RPMI7951 (cell line): Measurements from ENCODE around the gene ZNF610. TPM values are rescaled to one million over a fixed set of nuclear protein-coding genes. Genes with fewer than 3 reads are reported as not detected.
"Not testable (repeated sequence)": the region's sequence is repeated elsewhere in the genome, so short reads cannot be mapped to it uniquely, and the experiment has no call there.

Experiments used
- DNase-seq: peaks from one replicate; pipeline ENCODE4 v3.0.0-alpha.2; 2012; ENCODE audit warnings: low read depth
- total RNA-seq: library from RNA; depleted of rRNA; stranded (reverse); fragments of >200 nt; shearing (Covaris generic); gene quantifications from 2 replicates; pipeline ENCODE4 v1.2.3, GENCODE V29; 2014; rRNA removed

The ZNF610 gene
- total RNA-seq = 1.4 and 1.6 TPM in 2 replicates

- DNase-seq = peak; percentile 85
Measured at GRCh38 chr19:52336117-52336790, at the start of gene ZNF610. Gene ZNF610, plus strand, starts transcription at chr19:52336243. Its CDS starts 12,930 bp downstream, at chr19:52349173.

GRCh38 chr19:52286256-52286655, 49.8 kb upstream of the ZNF610 start:
- DNase-seq = no peak

DNA sequence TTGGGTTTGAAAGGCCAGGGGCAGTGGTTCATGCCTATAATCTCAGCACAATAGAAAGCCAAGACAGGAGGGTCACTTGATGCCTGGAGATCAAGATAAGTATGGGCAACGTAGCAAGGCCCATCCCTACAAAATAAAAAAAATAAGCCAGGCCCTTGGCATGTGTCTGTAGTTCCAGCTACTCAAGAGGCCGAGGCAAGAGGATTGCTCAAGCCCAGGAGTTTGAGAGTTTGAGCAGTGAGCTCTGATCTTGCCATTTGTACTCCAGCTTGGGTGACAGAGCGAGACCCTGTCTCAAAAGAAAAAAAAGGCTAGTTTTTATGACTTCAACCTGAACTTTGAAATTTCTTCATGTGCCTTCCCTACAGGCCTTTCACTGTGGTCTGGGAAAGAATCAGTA, 44.3 kb upstream of the ZNF610 start:
- DNase-seq = no peak

- not testable (repeated sequence) for DNase-seq
Measured at GRCh38 chr19:52292946-52293345, 43.1 kb upstream of the ZNF610 start.

DNA sequence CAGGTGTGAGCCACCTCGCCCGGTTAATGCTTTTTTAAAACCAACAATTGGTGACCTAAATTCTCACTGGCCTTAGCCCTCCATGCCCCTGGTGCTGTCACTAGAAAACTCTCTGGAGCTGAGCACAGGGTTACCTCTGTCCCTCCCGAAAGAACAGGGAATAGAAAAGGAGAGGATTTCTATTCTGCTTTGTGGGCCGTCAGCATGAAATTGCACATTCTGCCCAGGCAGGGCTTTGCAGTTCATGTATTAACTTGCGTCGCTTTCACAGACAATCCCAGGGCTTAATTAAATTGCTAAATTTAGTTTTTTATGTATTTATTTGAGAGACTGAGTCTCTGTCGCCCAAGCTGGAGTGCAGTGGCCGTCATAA, 39.7 kb upstream of the ZNF610 start:
- DNase-seq = no peak

- DNase-seq = peak; percentile 82
Measured at GRCh38 chr19:52296773-52297600, 39.1 kb upstream of the ZNF610 start, which contains the start of gene ZNF480. Gene ZNF480, plus strand, starts transcription at chr19:52297169. Its CDS starts 3,244 bp downstream, at chr19:52300413.

DNA sequence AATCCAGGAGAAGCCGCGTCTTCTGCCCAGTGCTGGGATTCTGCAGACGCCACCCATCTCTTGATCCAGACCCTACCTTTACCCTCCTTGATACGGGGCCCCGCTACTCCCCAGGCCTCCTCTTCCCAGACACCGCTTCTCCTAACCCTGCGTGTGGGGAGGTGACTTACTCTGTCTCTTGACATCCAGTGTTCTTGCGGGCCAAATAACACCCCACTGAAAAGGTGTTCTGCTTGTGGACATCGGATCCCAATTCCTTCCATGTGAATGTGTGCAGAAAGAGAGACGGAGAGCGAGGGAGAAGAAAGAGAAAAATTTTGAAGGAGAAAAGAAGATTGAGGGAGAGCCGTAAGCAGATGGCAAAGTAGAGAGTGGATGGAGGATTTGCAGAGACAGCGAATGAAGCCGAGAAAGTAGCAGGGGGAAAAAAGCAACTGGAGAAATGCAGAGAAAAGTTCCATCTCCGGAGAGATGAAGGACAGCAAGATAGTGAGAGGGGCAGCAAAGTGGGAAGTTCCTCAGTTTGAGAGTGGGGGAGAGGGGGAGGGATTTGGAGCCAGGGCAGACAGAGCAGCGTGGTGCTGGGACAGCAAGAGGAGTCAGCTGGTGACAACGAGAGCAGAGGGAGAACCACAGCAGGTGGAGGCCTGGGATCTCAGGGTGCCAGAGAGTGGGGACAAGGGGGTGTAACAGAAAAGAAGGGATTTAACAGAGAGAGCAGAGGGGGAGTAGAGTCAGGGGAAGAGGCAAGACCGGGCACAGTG, 38.3 kb upstream of the ZNF610 start:
- no peak for DNase-seq

DNA sequence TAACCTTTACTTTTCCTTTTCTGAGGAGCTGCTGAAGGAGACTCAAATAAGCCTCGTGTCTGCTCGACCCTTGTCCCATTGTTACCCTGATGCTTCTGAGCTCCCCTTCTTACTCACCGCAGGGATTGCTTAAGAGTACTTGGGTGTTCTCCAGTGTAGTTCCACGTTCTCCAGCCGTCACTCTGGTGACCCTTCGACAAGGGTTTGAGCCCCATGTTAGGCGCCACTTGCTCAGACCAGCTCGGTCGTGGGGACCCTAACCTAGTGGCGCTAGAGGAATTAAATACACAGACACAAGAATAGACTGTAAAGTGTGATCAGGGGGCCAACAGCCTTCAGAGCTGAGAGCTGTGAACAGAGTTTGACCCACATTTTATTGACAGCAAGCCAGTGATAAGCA, 28.8 kb upstream of the ZNF610 start:
- DNase-seq = peak; percentile 36

DNA sequence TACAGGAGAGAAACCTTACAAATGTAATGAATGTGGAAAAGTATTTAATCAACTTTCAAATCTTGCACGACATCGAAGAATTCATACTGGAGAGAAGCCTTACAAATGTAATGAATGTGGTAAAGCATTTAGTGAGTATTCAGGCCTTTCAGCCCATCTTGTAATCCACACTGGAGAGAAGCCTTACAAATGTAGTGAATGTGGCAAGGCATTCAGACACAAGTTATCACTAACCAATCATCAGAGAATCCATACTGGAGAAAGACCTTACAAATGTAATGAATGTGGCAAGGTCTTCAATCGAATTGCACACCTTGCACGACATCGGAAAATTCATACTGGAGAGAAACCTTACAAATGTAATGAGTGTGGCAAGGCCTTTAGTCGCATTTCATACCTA, 13.6 kb upstream of the ZNF610 start:
- DNase-seq = no peak

GRCh38 chr19:52331757-52332156, 4.3 kb upstream of the ZNF610 start:
- no peak for DNase-seq

DNA sequence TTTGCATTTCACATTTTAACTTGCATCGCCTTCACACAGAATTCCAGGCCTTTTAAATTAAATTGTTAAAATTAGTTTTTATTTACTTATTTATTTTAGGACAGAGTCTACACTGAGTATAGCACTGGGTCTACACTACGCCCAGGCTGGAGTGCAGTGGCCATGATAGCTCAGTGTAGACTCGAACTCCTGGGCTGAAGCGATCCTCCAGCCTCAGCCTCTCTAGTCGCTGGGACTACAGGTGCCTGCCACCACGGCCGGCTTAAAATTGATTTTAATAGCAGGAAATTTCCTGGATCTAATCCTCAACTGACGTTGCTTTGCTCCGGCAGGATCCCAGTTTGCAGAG, 301 bp upstream of the ZNF610 start:
- no peak for DNase-seq

GRCh38 chr19:52336791-52337381, 843 bp downstream of the ZNF610 start:
- no peak for DNase-seq

DNA sequence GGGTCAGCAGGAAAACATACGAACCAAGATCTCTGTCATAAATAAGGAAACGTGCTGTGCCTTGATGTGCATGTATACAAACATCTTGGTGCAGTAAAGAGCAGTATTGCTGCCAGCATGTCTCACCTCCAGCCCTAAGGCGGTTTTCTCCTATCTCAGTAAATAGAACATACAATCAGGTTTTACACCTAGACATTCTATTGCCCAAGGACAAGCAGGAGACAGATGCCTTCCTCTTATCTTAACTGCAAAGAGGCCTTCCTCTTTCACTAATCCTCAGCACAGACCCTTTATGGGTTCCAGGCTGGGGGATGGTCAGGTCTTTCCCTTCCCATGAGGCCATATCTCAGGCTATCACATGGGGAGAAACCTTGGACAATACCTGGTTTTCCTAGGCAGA, 3.0 kb downstream of the ZNF610 start:
- DNase-seq = not testable (repeated sequence)

DNA sequence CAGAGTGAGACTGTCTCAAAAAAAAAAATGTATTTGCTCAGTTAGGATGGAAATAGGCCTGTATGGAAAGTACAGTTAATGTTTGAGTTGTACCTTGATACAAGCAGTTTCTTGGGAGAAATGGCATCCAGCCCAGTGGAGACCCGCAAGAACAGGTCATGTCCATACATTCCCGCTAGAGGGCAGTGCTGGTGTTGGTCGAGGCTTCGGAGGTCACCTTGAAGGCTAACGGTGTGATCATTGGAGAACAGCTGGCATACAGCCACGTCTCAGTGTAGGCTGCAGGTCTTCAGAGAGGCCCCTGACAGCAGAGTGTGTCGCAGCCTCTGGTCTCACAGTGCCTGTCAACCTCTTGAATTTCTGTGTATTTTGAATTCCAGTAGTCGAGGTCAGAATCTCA, 7.5 kb downstream of the ZNF610 start:
- peak; percentile 19 for DNase-seq

- no peak for DNase-seq
Measured at GRCh38 chr19:52345162-52345561, 9.1 kb downstream of the ZNF610 start.

GRCh38 chr19:52351512-52351911, 15.5 kb downstream of the ZNF610 start:
- DNase-seq = no peak

DNA sequence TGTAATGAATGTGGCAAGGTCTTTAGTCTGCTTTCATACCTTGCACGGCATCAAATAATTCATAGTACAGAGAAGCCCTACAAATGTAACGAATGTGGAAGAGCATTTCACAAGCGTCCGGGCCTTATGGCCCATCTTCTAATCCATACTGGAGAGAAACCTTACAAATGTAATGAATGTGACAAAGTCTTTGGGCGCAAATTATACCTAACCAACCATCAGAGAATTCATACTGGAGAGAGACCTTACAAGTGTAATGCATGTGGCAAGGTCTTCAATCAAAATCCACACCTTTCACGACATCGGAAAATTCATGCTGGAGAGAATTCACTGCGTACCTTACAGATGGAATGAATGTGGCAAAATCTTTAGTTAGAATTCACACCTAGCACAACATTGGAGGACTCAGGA, 30.4 kb downstream of the ZNF610 start:
- DNase-seq = no peak

GRCh38 chr19:52369559-52370340, 33.7 kb downstream of the ZNF610 start, which contains the start of gene ZNF880:
Gene ZNF880, plus strand, starts transcription at chr19:52369923. Its CDS starts 43 bp downstream, at chr19:52369966.
- peak; percentile 96 for DNase-seq

- no peak for DNase-seq
Measured at GRCh38 chr19:52370341-52370710, 34.3 kb downstream of the ZNF610 start.

GRCh38 chr19:52391135-52391534, 55.1 kb downstream of the ZNF610 start:
- DNase-seq = no peak
